K562 (cell line): ENCODE results near the gene ADORA2B. TPM values are rescaled to one million over a fixed set of nuclear protein-coding genes. Genes with fewer than 3 reads are reported as not detected.
A peak's percentile ranks its signal among the peaks of the same experiment; 100 is the strongest.

Source experiments
- BDP1 ChIP-seq: IDR thresholded peaks from 3 replicates; pipeline ENCODE4 v1.6.1; 2011; ENCODE audit not compliant: insufficient read length, insufficient read depth
- CCNT2 ChIP-seq: IDR thresholded peaks from 2 replicates; pipeline ENCODE4 v1.6.1; 2011; ENCODE audit warnings: borderline replicate concordance, low read depth, mild to moderate bottlenecking, moderate library complexity, mixed read lengths, low read length; ENCODE audit not compliant: insufficient read length; ENCODE audit errors: extremely low read depth
- CSDE1 ChIP-seq, 2 experiments: fragments of 450-650 bp; IDR thresholded peaks; 2 replicates each; pipeline ENCODE4 v1.6.1; 2016; ENCODE audit warnings: mild to moderate bottlenecking in 1 of 2
- FOXP1 ChIP-seq: sonication (generic); formaldehyde crosslinking; IDR thresholded peaks from 2 replicates; pipeline ENCODE4 v1.8.0; 2022; ENCODE audit warnings: mild to moderate bottlenecking, missing genetic modification reagents
- HMGN3 ChIP-seq: IDR thresholded peaks from 2 replicates; pipeline ENCODE4 v1.6.1; 2011; ENCODE audit warnings: borderline replicate concordance, low read depth, mild to moderate bottlenecking, mixed read lengths, low read length; ENCODE audit not compliant: insufficient read length; ENCODE audit errors: extremely low read depth
- SAFB ChIP-seq: fragments of 200-400 bp; formaldehyde crosslinking; IDR thresholded peaks from 2 replicates; pipeline ENCODE4 v1.6.1; 2017; ENCODE audit warnings: low read depth, low read length, borderline replicate concordance
- SIX5 ChIP-seq, 2 experiments: IDR thresholded peaks; 2 replicates each; pipeline ENCODE4 v1.6.1; 2011; ENCODE audit warnings: low read length in 2 of 2, borderline replicate concordance in 1 of 2, low read depth in 1 of 2, mild to moderate bottlenecking in 1 of 2, moderate library complexity in 1 of 2; ENCODE audit not compliant: insufficient read depth in 1 of 2
- SP1 ChIP-seq: sonication (generic); formaldehyde crosslinking; IDR thresholded peaks from 2 replicates; pipeline ENCODE4 v1.8.1; 2022; ENCODE audit warnings: mild to moderate bottlenecking, missing genetic modification reagents
- TBL1XR1 ChIP-seq, 2 experiments: IDR thresholded peaks; 2 replicates each; pipeline ENCODE4 v1.6.1; 2012; ENCODE audit warnings: improper control_type of control experiment in 2 of 2, low read length in 2 of 2, mild to moderate bottlenecking in 1 of 2
- ZBTB17 ChIP-seq: fragments of 450-650 bp; formaldehyde crosslinking; IDR thresholded peaks from 2 replicates; pipeline ENCODE4 v1.4.0; 2020; ENCODE audit warnings: mild to moderate bottlenecking
- ZNF197 ChIP-seq: fragments of 200-800 bp; sonication (Bioruptor generic); IDR thresholded peaks from 2 replicates; pipeline ENCODE4 v1.6.1; 2016; ENCODE audit warnings: low read depth, missing genetic modification characterization, missing compliant biosample characterization
- ZNF239 ChIP-seq: fragments of 250-450 bp; sonication (Bioruptor Pico); IDR thresholded peaks from 2 replicates; pipeline ENCODE4 v1.4.0; 2020; ENCODE audit warnings: mild to moderate bottlenecking
- polyA plus RNA-seq, 8 experiments: library from polyadenylated mRNA; depleted of rRNA in 4 of 8; stranded (reverse) in 5 of 8; unstranded in 3 of 8; fragments of >200 nt; fragmentation: Nextera tagmentation in 2 of 8; fragmentation: Illumina TruSeq in 1 of 8; extraction: Ambion mirVana in 2 of 8; extraction: Trizol in 1 of 8; gene quantifications; 2 replicates each; pipeline versions ENCODE4 v1.2.1 to v1.2.3, GENCODE V29; 2011 to 2014; ENCODE audit warnings: inconsistent platforms in 1 of 8, missing spikeins in 1 of 8
- total RNA-seq, 7 experiments: library from RNA; depleted of rRNA in 6 of 7; stranded (reverse); fragments of >200 nt in 6 of 7; fragmentation: Illumina TruSeq in 2 of 7; extraction: Trizol in 2 of 7; gene quantifications; 2 replicates each; pipeline versions ENCODE4 v1.2.1 to v1.2.3, GENCODE V29; 2011 to 2021; ENCODE audit warnings: low replicate concordance in 1 of 7
- TF ChIP-seq, protein P1 (sequence below): IDR thresholded peaks from 2 replicates; pipeline ENCODE4 v1.6.1; 2011; ENCODE audit warnings: borderline replicate concordance, low read depth, mild to moderate bottlenecking, moderate library complexity, low read length; ENCODE audit not compliant: insufficient read depth, poor library complexity, severe bottlenecking
- TF ChIP-seq, protein P2 (sequence below): sonication (generic); formaldehyde crosslinking; IDR thresholded peaks from 2 replicates; pipeline ENCODE4 v1.8.0; 2022; ENCODE audit warnings: missing genetic modification reagents, mild to moderate bottlenecking, moderate library complexity, borderline replicate concordance
- TF ChIP-seq, protein P3 (sequence below): fragments of 200-400 bp; formaldehyde crosslinking; IDR thresholded peaks from 2 replicates; pipeline ENCODE4 v1.6.1; 2017; ENCODE audit warnings: mild to moderate bottlenecking, low read depth, low read length, moderate library complexity
- TF ChIP-seq, protein P4 (sequence below): fragments of 200-800 bp; sonication (Bioruptor generic); IDR thresholded peaks from 2 replicates; pipeline ENCODE4 v1.6.1; 2017; ENCODE audit warnings: missing genetic modification characterization, missing compliant biosample characterization

Gene ADORA2B
- total and polyA plus RNA-seq, 9 of the 15 experiments (the other 6 are each of a cell fraction or from before 2014, with no cell fraction given), result 6.4 to 16.6 (median 10.5) TPM

DNA sequence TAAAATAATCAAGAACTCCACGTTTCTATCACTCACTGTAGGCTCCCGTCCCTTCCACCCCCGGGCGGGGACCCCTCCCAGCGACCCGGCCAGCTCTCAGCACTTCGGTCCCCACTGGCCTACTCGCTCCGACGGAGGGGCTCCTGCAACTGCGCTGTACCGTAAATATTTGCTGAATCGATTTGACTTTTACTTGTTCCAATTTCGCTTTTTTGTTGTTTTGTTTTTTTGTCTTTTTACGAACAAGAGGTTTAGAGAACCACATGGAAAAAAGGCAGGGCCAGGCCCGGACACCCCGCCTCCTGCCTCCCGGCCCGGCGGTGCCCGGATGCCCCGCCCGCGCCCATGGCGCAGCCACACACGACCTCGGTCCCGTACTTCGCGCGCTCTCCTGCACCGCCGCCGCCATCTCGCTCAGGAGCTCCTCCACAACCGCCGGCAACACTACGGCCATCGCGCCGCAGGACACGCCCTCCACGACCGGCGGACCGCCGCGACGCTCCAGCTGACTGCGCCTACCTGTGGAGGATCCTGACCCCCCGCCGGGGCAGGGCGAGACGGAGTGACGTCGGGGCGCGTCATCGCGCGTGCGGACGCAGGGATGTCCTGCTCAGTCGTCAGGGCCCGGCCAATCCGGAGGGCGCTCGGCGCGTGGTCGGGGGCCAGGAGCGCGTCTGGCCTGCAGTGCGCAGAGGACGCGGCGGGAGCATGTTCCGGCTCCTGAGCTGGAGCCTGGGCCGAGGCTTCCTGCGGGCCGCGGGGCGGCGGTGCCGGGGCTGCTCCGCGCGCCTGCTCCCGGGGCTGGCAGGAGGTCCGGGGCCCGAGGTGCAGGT is 54.4 kb downstream of the ADORA2B start, which contains the start of the genes TTC19 and ZSWIM7 (continued):
- TF ChIP-seq ZBTB17 (no peak), BDP1 (no peak), SP1 (CRISPR knock-in tag) (peak; percentile 82), ZNF239 (CRISPR knock-in tag) (no peak), FOXP1 (CRISPR knock-in tag) (peak; percentile 92), CSDE1 (IDR thresholded peaks at IDR 0.05) (peak in 1 of 2 experiments; percentile 45; a peak in 1 of 4 replicates), SIX5 (IDR thresholded peaks at IDR 0.05; ENCODE audit: borderline replicate concordance in 1 of 2, insufficient read depth in 1 of 2, low read depth in 1 of 2, low read length in 2 of 2) (no peak), TBL1XR1 (IDR thresholded peaks at IDR 0.05; ENCODE audit: low read length in 2 of 2) (peak in 1 of 2 experiments; percentile 82; a peak in 1 of 4 replicates), CCNT2 (peak; percentile 64), SAFB (no peak), HMGN3 (peak; percentile 69), ZNF197 (no peak)
- TF ChIP-seq, protein P1, sequence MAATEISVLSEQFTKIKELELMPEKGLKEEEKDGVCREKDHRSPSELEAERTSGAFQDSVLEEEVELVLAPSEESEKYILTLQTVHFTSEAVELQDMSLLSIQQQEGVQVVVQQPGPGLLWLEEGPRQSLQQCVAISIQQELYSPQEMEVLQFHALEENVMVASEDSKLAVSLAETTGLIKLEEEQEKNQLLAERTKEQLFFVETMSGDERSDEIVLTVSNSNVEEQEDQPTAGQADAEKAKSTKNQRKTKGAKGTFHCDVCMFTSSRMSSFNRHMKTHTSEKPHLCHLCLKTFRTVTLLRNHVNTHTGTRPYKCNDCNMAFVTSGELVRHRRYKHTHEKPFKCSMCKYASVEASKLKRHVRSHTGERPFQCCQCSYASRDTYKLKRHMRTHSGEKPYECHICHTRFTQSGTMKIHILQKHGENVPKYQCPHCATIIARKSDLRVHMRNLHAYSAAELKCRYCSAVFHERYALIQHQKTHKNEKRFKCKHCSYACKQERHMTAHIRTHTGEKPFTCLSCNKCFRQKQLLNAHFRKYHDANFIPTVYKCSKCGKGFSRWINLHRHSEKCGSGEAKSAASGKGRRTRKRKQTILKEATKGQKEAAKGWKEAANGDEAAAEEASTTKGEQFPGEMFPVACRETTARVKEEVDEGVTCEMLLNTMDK, result no peak
- TF ChIP-seq, protein P2, sequence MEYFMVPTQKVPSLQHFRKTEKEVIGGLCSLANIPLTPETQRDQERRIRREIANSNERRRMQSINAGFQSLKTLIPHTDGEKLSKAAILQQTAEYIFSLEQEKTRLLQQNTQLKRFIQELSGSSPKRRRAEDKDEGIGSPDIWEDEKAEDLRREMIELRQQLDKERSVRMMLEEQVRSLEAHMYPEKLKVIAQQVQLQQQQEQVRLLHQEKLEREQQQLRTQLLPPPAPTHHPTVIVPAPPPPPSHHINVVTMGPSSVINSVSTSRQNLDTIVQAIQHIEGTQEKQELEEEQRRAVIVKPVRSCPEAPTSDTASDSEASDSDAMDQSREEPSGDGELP (CRISPR knock-in tag), result peak; percentile 100
- TF ChIP-seq, protein P3, sequence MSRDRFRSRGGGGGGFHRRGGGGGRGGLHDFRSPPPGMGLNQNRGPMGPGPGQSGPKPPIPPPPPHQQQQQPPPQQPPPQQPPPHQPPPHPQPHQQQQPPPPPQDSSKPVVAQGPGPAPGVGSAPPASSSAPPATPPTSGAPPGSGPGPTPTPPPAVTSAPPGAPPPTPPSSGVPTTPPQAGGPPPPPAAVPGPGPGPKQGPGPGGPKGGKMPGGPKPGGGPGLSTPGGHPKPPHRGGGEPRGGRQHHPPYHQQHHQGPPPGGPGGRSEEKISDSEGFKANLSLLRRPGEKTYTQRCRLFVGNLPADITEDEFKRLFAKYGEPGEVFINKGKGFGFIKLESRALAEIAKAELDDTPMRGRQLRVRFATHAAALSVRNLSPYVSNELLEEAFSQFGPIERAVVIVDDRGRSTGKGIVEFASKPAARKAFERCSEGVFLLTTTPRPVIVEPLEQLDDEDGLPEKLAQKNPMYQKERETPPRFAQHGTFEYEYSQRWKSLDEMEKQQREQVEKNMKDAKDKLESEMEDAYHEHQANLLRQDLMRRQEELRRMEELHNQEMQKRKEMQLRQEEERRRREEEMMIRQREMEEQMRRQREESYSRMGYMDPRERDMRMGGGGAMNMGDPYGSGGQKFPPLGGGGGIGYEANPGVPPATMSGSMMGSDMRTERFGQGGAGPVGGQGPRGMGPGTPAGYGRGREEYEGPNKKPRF, result no peak
- TF ChIP-seq, protein P4, sequence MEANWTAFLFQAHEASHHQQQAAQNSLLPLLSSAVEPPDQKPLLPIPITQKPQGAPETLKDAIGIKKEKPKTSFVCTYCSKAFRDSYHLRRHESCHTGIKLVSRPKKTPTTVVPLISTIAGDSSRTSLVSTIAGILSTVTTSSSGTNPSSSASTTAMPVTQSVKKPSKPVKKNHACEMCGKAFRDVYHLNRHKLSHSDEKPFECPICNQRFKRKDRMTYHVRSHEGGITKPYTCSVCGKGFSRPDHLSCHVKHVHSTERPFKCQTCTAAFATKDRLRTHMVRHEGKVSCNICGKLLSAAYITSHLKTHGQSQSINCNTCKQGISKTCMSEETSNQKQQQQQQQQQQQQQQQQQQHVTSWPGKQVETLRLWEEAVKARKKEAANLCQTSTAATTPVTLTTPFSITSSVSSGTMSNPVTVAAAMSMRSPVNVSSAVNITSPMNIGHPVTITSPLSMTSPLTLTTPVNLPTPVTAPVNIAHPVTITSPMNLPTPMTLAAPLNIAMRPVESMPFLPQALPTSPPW (CRISPR knock-in tag), result peak; percentile 89
